ENCODE measurements around the gene PVR. TPM values are rescaled to one million over a fixed set of nuclear protein-coding genes. Genes with fewer than 3 reads are reported as not detected.

The PVR gene
- total RNA-seq, 1 experiment from 2014 or later: 141 TPM

GRCh38 chr19:44657211-44657921 is 13.7 kb downstream of the PVR start:
- ChIA-PET POLR2A (interaction anchor here (1.2 to 1.3 kb wide), 2 partner anchors 31 to 71 kb away, joined by 3 to 5 read pairs; no protein-coding TSS in a partner anchor), CTCF (interaction anchor here (0.6 to 7.0 kb wide), 29 partner anchors 9 to 148 kb away, joined by 3 to 82 read pairs (median 4); partner anchors contain the start of gene PVR)
- Mint-ChIP-seq H3K27me3 (ENCODE audit: insufficient read depth, unreplicated experiment) (no peaks in the 10 kb centered on the region), H3K4me3 (ENCODE audit: unreplicated experiment) (no peak overlapping the region), H3K4me1 (ENCODE audit: insufficient read depth, unreplicated experiment) (peaks cover 24% of the 10 kb centered on the region), H3K36me3 (ENCODE audit: insufficient read depth, unreplicated experiment) (peaks cover 89% of the 10 kb centered on the region), H3K9me3 (ENCODE audit: unreplicated experiment) (no peaks in the 10 kb centered on the region), H3K27ac (ENCODE audit: low read depth, unreplicated experiment) (no peak overlapping the region)
- DNase-seq (ENCODE audit: unreplicated experiment): peak; percentile 65
- no TSS peak for BruUV-seq (replicated peaks)
- TF ChIP-seq CTCF (IDR thresholded peaks at IDR 0.05; ENCODE audit: unreplicated experiment): peak; percentile 81
- intact Hi-C loops (cut with micrococcal nuclease): loop anchor here (1.0 kb wide), 1 partner anchor 69 kb away; no protein-coding TSS in a partner anchor

- TF ChIP-seq CTCF (IDR thresholded peaks at IDR 0.05; ENCODE audit: unreplicated experiment): no peak
- peaks cover 89% of the 10 kb centered on the region for H3K36me3 Mint-ChIP-seq (ENCODE audit: insufficient read depth, unreplicated experiment)
- peaks cover 19% of the 10 kb centered on the region for H3K4me1 Mint-ChIP-seq (ENCODE audit: insufficient read depth, unreplicated experiment)
- CTCF ChIA-PET: interaction anchor here (0.6 to 7.0 kb wide), 21 partner anchors 9 to 148 kb away, joined by 3 to 82 read pairs (median 4); partner anchors contain the start of gene PVR
- no peak overlapping the region for H3K27ac Mint-ChIP-seq (ENCODE audit: low read depth, unreplicated experiment)
- BruUV-seq (replicated peaks): no TSS peak
- DNase-seq (ENCODE audit: unreplicated experiment): no peak
- POLR2A ChIA-PET: no interaction called here
- no peaks in the 10 kb centered on the region for H3K9me3 Mint-ChIP-seq (ENCODE audit: unreplicated experiment)
- intact Hi-C loops (cut with micrococcal nuclease): no loop called here
- no peaks in the 10 kb centered on the region for H3K27me3 Mint-ChIP-seq (ENCODE audit: insufficient read depth, unreplicated experiment)
- no peak overlapping the region for H3K4me3 Mint-ChIP-seq (ENCODE audit: unreplicated experiment)
Observed at GRCh38 chr19:44658069-44658733, 14.5 kb downstream of the PVR start.

- POLR2A ChIA-PET: no interaction called here
- DNase-seq (ENCODE audit: unreplicated experiment): no peak
- CTCF ChIA-PET: interaction anchor here (0.6 to 5.8 kb wide), 8 partner anchors 11 to 184 kb away, joined by 3 to 38 read pairs (median 5); no protein-coding TSS in a partner anchor
- Mint-ChIP-seq H3K4me1 (ENCODE audit: insufficient read depth, unreplicated experiment) (peaks cover 12% of the 10 kb centered on the region), H3K27ac (ENCODE audit: low read depth, unreplicated experiment) (no peak overlapping the region), H3K36me3 (ENCODE audit: insufficient read depth, unreplicated experiment) (peaks cover 81% of the 10 kb centered on the region), H3K27me3 (ENCODE audit: insufficient read depth, unreplicated experiment) (no peaks in the 10 kb centered on the region), H3K4me3 (ENCODE audit: unreplicated experiment) (no peak overlapping the region), H3K9me3 (ENCODE audit: unreplicated experiment) (no peaks in the 10 kb centered on the region)
- TF ChIP-seq CTCF (IDR thresholded peaks at IDR 0.05; ENCODE audit: unreplicated experiment): no peak
- BruUV-seq (replicated peaks): no TSS peak
- intact Hi-C loops (cut with micrococcal nuclease): no loop called here
Observed at GRCh38 chr19:44660081-44660480, 16.4 kb downstream of the PVR start.

DNA sequence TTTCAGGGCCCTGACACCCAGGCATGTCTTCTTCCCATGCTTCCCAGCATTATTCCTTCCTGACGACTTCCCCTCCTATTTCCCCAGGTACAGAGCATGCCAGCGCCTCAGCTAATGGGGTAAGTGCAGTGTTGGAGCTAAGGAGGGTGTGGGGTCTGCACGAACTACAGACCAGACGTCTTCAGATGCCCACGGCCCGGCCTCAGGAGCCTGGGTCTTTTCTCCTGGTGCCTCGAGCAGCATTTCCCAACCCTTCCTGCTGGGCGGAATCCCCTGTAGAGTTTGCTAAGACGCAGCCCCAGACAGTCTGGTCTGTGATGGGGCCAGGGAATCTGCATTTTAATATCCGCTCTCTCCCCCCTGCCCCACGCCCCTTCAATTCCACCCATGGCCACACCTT is 17.5 kb downstream of the PVR start:
- no peak overlapping the region for H3K4me3 Mint-ChIP-seq (ENCODE audit: unreplicated experiment)
- ChIA-PET POLR2A (interaction anchor here (0.7 kb wide), 1 partner anchor 19 kb away, joined by 3 read pairs; no protein-coding TSS in a partner anchor), CTCF (interaction anchor here (0.5 to 5.8 kb wide), 8 partner anchors 12 to 971 kb away, joined by 3 to 38 read pairs (median 4); no protein-coding TSS in a partner anchor)
- H3K4me1 Mint-ChIP-seq (ENCODE audit: insufficient read depth, unreplicated experiment): peaks cover 11% of the 10 kb centered on the region
- H3K27ac Mint-ChIP-seq (ENCODE audit: low read depth, unreplicated experiment): peak overlapping the region; percentile 27
- intact Hi-C loops (cut with micrococcal nuclease): no loop called here
- H3K27me3 Mint-ChIP-seq (ENCODE audit: insufficient read depth, unreplicated experiment): no peaks in the 10 kb centered on the region
- H3K36me3 Mint-ChIP-seq (ENCODE audit: insufficient read depth, unreplicated experiment): peaks cover 70% of the 10 kb centered on the region
- no TSS peak for BruUV-seq (replicated peaks)
- no peak for DNase-seq (ENCODE audit: unreplicated experiment)
- no peak for TF ChIP-seq CTCF (IDR thresholded peaks at IDR 0.05; ENCODE audit: unreplicated experiment)
- H3K9me3 Mint-ChIP-seq (ENCODE audit: unreplicated experiment): no peaks in the 10 kb centered on the region

Data from MCF 10A (cell line).